Ascending aorta (tissue), 2 donors: ENCODE results near the gene PDE4B. TPM values are rescaled to one million over a fixed set of nuclear protein-coding genes. Genes with fewer than 3 reads are reported as not detected.

Source experiments
- DNase-seq, 2 donors: peaks; one replicate each; pipeline ENCODE4 v3.0.0-alpha.2; 2019; ENCODE audit warnings: low spot score in 2 of 2
- H3K27ac ChIP-seq, 2 donors: fragments of 200-600 bp; sonication (generic); one replicate each; pipeline ENCODE4 v1.5.1; 2016 to 2017; ENCODE audit warnings: mild to moderate bottlenecking in 1 of 2
- H3K27me3 ChIP-seq: fragments of 200-600 bp; sonication (generic); one replicate; pipeline ENCODE4 v1.5.1; 2017
- H3K36me3 ChIP-seq, 2 donors: fragments of 200-600 bp; sonication (generic); one replicate each; pipeline ENCODE4 v1.5.1; 2016
- H3K4me1 ChIP-seq, 2 donors: fragments of 200-600 bp; sonication (generic); one replicate each; pipeline ENCODE4 v1.5.1; 2016 to 2017; ENCODE audit warnings: mild to moderate bottlenecking in 1 of 2
- H3K4me3 ChIP-seq, 2 donors: fragments of 200-600 bp; sonication (generic); one replicate each; pipeline ENCODE4 v1.5.1; 2016 to 2017; ENCODE audit warnings: mild to moderate bottlenecking in 1 of 2
- H3K9me3 ChIP-seq, 2 donors: fragments of 200-600 bp; sonication (generic); one replicate each; pipeline ENCODE4 v1.5.1; 2016
- CTCF ChIP-seq, 3 experiments: fragments of 200-600 bp in 2 of 3; fragments of 450-650 bp in 1 of 3; sonication (generic) in 2 of 3; IDR thresholded peaks; one replicate each; pipeline ENCODE4 v1.5.1; 2016 to 2019; ENCODE audit warnings: antibody characterized with exemption in 3 of 3, mild to moderate bottlenecking in 1 of 3, moderate library complexity in 1 of 3
- intact Hi-C: fragments of 100-400 bp; cut with DNase I; formaldehyde crosslinking; loops from one replicate; pipeline ENCODE4 v1.15.1; 2023
- total RNA-seq: library from RNA; depleted of rRNA; stranded (reverse); fragments of >200 nt; gene quantifications from one replicate; pipeline ENCODE4 v1.1.0, GENCODE V29; 2016

The PDE4B gene
- total RNA-seq, 1 donor from 2014 or later = 4.5 TPM

DNA sequence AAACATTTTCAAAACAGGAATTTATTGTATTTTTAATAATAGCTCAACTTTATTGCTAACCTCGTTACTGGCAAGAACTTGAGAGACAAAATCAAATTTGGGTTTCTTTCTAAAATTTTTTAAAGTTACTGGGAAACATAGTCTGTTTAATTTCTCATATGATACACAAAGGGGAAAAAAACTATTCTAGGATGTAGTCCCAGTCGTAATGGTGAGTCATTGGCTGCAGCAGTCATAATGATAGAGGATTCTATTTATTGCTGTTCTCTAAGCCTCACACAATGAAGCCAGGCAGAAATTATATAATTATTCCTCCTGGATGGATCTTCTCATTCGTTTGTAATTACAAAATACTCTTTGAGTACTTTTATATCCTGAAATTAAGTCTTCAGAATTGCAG is 414.8 kb downstream of the PDE4B start:
- TF ChIP-seq CTCF (IDR thresholded peaks at IDR 0.05) = no peak
- intact Hi-C loops = no loop called here
- no peak overlapping the region for H3K27ac ChIP-seq
- no peaks in the 10 kb centered on the region for H3K9me3 ChIP-seq
- DNase-seq = no peak
- H3K4me1 ChIP-seq = no peaks in the 10 kb centered on the region
- H3K27me3 ChIP-seq = no peaks in the 10 kb centered on the region
- no peaks in the 10 kb centered on the region for H3K36me3 ChIP-seq
- H3K4me3 ChIP-seq = no peak overlapping the region

DNA sequence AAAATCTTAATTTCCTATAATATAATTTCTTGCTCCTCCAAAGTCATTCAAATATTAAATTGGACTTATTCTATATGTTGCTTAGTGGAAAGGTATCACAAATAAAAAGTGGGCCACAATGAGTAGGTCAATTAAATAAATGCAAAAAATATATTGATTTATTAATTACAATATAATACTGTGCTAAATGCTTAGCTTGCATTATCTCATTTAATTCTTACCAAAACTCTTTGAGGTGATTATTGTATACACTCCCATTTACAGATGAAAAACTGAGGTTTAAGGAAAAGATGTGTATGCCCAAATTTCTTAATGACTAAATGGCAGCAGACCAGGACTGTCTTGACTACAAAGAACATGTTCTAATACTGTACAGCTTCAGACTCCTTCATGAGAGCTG is 415.9 kb downstream of the PDE4B start:
- no peak for DNase-seq
- no peaks in the 10 kb centered on the region for H3K4me1 ChIP-seq
- H3K9me3 ChIP-seq = no peaks in the 10 kb centered on the region
- intact Hi-C loops = no loop called here
- no peaks in the 10 kb centered on the region for H3K36me3 ChIP-seq
- H3K4me3 ChIP-seq = no peak overlapping the region
- TF ChIP-seq CTCF (IDR thresholded peaks at IDR 0.05) = no peak
- H3K27ac ChIP-seq = no peak overlapping the region
- no peaks in the 10 kb centered on the region for H3K27me3 ChIP-seq

GRCh38 chr1:66210635-66211244 is 418.0 kb downstream of the PDE4B start:
- H3K9me3 ChIP-seq = no peaks in the 10 kb centered on the region
- H3K27ac ChIP-seq = no peak overlapping the region
- H3K4me1 ChIP-seq = no peaks in the 10 kb centered on the region
- H3K27me3 ChIP-seq = no peaks in the 10 kb centered on the region
- no peak overlapping the region for H3K4me3 ChIP-seq
- H3K36me3 ChIP-seq = no peaks in the 10 kb centered on the region
- intact Hi-C loops = no loop called here
- TF ChIP-seq CTCF (IDR thresholded peaks at IDR 0.05) = no peak
- no peak for DNase-seq

GRCh38 chr1:66211521-66211920 is 418.8 kb downstream of the PDE4B start:
- H3K27me3 ChIP-seq = no peaks in the 10 kb centered on the region
- DNase-seq = no peak
- H3K9me3 ChIP-seq = no peaks in the 10 kb centered on the region
- H3K4me3 ChIP-seq = no peak overlapping the region
- H3K36me3 ChIP-seq = no peaks in the 10 kb centered on the region
- H3K4me1 ChIP-seq = no peaks in the 10 kb centered on the region
- intact Hi-C loops = no loop called here
- TF ChIP-seq CTCF (IDR thresholded peaks at IDR 0.05) = no peak
- H3K27ac ChIP-seq = no peak overlapping the region

DNA sequence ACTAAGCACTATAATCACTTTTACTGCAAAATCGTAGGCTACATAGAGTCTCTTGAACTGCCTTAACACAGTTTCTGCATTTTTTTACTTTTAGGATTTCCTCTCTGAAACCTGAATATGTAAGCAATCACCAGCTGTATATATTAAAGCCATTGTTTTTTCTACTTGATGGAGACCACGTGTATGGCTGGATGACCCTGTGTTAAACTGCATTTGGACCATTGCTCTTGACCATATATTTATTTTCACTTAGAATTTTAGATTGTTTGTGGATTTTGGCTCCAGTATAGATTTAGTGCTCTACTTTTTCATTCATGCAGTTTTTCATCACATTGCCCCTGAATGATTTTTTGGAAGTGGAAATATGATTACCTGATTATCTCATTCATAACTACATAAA is 420.8 kb downstream of the PDE4B start:
- Histone ChIP-seq H3K27me3 (no peaks in the 10 kb centered on the region), H3K4me3 (no peak overlapping the region), H3K9me3 (no peaks in the 10 kb centered on the region), H3K27ac (no peak overlapping the region), H3K36me3 (no peaks in the 10 kb centered on the region), H3K4me1 (no peaks in the 10 kb centered on the region)
- TF ChIP-seq CTCF (IDR thresholded peaks at IDR 0.05) = no peak
- intact Hi-C loops = no loop called here
- DNase-seq = no peak

- no peak for DNase-seq
- intact Hi-C loops = no loop called here
- Histone ChIP-seq H3K9me3 (no peaks in the 10 kb centered on the region), H3K4me3 (no peak overlapping the region), H3K36me3 (no peaks in the 10 kb centered on the region), H3K27me3 (no peaks in the 10 kb centered on the region), H3K27ac (no peak overlapping the region), H3K4me1 (no peaks in the 10 kb centered on the region)
- TF ChIP-seq CTCF (IDR thresholded peaks at IDR 0.05) = no peak
Measured at GRCh38 chr1:66214901-66215300, 422.2 kb downstream of the PDE4B start.
